MM.1S (cell line): Measurements from ENCODE around the gene ADAMTSL2.

Source experiments
- DNase-seq: peaks from one replicate; pipeline ENCODE4 v3.0.0-alpha.2; 2015
- H2AFZ ChIP-seq: fragments of 300-600 bp; sonication (generic); 2 replicates; pipeline ENCODE4 v1.6.0; 2016; ENCODE audit warnings: antibody characterized with exemption, low read length
- H3F3A ChIP-seq: fragments of 300-600 bp; sonication (generic); 2 replicates; pipeline ENCODE4 v1.6.1; 2016; ENCODE audit warnings: mild to moderate bottlenecking, antibody characterized with exemption, low read length, moderate library complexity, mixed read lengths; ENCODE audit not compliant: insufficient read depth
- H3K27ac ChIP-seq: fragments of 300-600 bp; sonication (generic); 2 replicates; pipeline ENCODE4 v1.5.1; 2016; ENCODE audit warnings: mild to moderate bottlenecking, low read length
- H3K27me3 ChIP-seq: fragments of 300-600 bp; sonication (generic); replicated peaks from 2 replicates; pipeline ENCODE4 v1.6.0; 2016; ENCODE audit warnings: low read length; ENCODE audit not compliant: insufficient read depth
- H3K36me3 ChIP-seq: fragments of 300-600 bp; sonication (generic); replicated peaks from 2 replicates; pipeline ENCODE4 v1.6.1; 2016; ENCODE audit warnings: mild to moderate bottlenecking, low read length, mixed read lengths; ENCODE audit not compliant: insufficient read depth
- H3K4me1 ChIP-seq: fragments of 300-600 bp; sonication (generic); 2 replicates; pipeline ENCODE4 v1.6.1; 2016; ENCODE audit warnings: low read length, mixed read lengths
- H3K4me2 ChIP-seq: fragments of 300-600 bp; sonication (generic); 2 replicates; pipeline ENCODE4 v1.6.0; 2016; ENCODE audit warnings: low read depth, low read length
- H3K4me3 ChIP-seq: fragments of 300-600 bp; sonication (generic); 2 replicates; pipeline ENCODE4 v1.5.1; 2016; ENCODE audit warnings: low read length, mixed read lengths
- H3K79me2 ChIP-seq: fragments of 300-600 bp; sonication (generic); 2 replicates; pipeline ENCODE4 v1.6.1; 2016; ENCODE audit warnings: mixed run types, low read length, mixed read lengths
- H3K9ac ChIP-seq: fragments of 300-600 bp; sonication (generic); 2 replicates; pipeline ENCODE4 v1.6.1; 2016; ENCODE audit warnings: low read length, mixed read lengths
- H3K9me2 ChIP-seq: fragments of 300-600 bp; sonication (generic); replicated peaks from 2 replicates; pipeline ENCODE4 v1.6.1; 2016; ENCODE audit warnings: mild to moderate bottlenecking, low read length, mixed read lengths; ENCODE audit not compliant: insufficient read depth
- H3K9me3 ChIP-seq: fragments of 300-600 bp; sonication (generic); replicated peaks from 2 replicates; pipeline ENCODE4 v1.6.1; 2016; ENCODE audit warnings: mild to moderate bottlenecking, low read length, mixed read lengths; ENCODE audit not compliant: insufficient read depth
- H4K20me1 ChIP-seq: fragments of 300-600 bp; sonication (generic); 2 replicates; pipeline ENCODE4 v1.6.1; 2016; ENCODE audit warnings: mild to moderate bottlenecking, low read length, moderate library complexity, mixed read lengths; ENCODE audit not compliant: insufficient read depth
- CTCF ChIP-seq: fragments of 300-600 bp; sonication (generic); IDR thresholded peaks from 2 replicates; pipeline ENCODE4 v1.5.1; 2016; ENCODE audit warnings: antibody characterized with exemption, low read length, mixed read lengths
- EZH2 ChIP-seq: fragments of 300-600 bp; sonication (generic); optimal IDR thresholded peaks from 2 replicates; pipeline ENCODE3; 2017; ENCODE audit warnings: low read depth, mild to moderate bottlenecking, antibody characterized with exemption, low read length, mixed read lengths
- EZH2phosphoT487 ChIP-seq: fragments of 300-600 bp; sonication (generic); IDR thresholded peaks from 2 replicates; pipeline ENCODE4 v1.6.1; 2018; ENCODE audit warnings: antibody characterized with exemption, low read length

ADAMTSL2 gene

GRCh38 chr9:133566817-133567216, 32.3 kb downstream of the ADAMTSL2 start:
- Histone ChIP-seq H3K36me3 (no peaks in the 10 kb centered on the region), H3K27ac (no peak overlapping the region), H4K20me1 (no peaks in the 10 kb centered on the region), H3K4me3 (no peak overlapping the region), H3K9me2 (no peaks in the 10 kb centered on the region), H3K9me3 (no peaks in the 10 kb centered on the region), H3K4me1 (no peaks in the 10 kb centered on the region), H3K27me3 (peaks cover 65% of the 10 kb centered on the region), H3K9ac (no peak overlapping the region), H3F3A (no peaks in the 10 kb centered on the region), H2AFZ (no peak overlapping the region), H3K79me2 (no peaks in the 10 kb centered on the region), H3K4me2 (no peak overlapping the region)
- TF ChIP-seq EZH2phosphoT487, result no peak
- no peak for TF ChIP-seq EZH2
- no peak for TF ChIP-seq CTCF
- DNase-seq, result no peak

- no peaks in the 10 kb centered on the region for H3K9me3 ChIP-seq
- no peaks in the 10 kb centered on the region for H3K36me3 ChIP-seq
These were observed 33.7 kb downstream of the ADAMTSL2 start for GRCh38 chr9:133568186-133568585.

GRCh38 chr9:133569121-133569785, 34.7 kb downstream of the ADAMTSL2 start:
- Histone ChIP-seq H3F3A (no peaks in the 10 kb centered on the region), H3K79me2 (no peaks in the 10 kb centered on the region), H2AFZ (no peak overlapping the region), H3K36me3 (no peaks in the 10 kb centered on the region), H3K4me2 (no peak overlapping the region), H3K9ac (no peak overlapping the region), H3K27me3 (peaks cover 83% of the 10 kb centered on the region), H4K20me1 (no peaks in the 10 kb centered on the region), H3K27ac (no peak overlapping the region), H3K4me1 (no peaks in the 10 kb centered on the region), H3K9me3 (no peaks in the 10 kb centered on the region), H3K4me3 (no peak overlapping the region), H3K9me2 (no peaks in the 10 kb centered on the region)
- no peak for DNase-seq
- no peak for TF ChIP-seq EZH2phosphoT487
- no peak for TF ChIP-seq CTCF
- no peak for TF ChIP-seq EZH2

More at GRCh38 chr9:133568186-133568585, 33.7 kb downstream of the ADAMTSL2 start:
- H3K27me3 ChIP-seq, result peaks cover 73% of the 10 kb centered on the region
- no peak overlapping the region for H3K27ac ChIP-seq
- H4K20me1 ChIP-seq, result no peaks in the 10 kb centered on the region
- no peak overlapping the region for H3K4me2 ChIP-seq
- H3F3A ChIP-seq, result no peaks in the 10 kb centered on the region
- no peak overlapping the region for H3K4me3 ChIP-seq
- H3K9ac ChIP-seq, result no peak overlapping the region
- H2AFZ ChIP-seq, result no peak overlapping the region
- H3K4me1 ChIP-seq, result no peaks in the 10 kb centered on the region
- no peaks in the 10 kb centered on the region for H3K79me2 ChIP-seq
- H3K9me2 ChIP-seq, result no peaks in the 10 kb centered on the region
- TF ChIP-seq CTCF (no peak), EZH2phosphoT487 (no peak), EZH2 (no peak)
- no peak for DNase-seq
